OCI-LY7 (cell line): ENCODE data around the gene FOXN3. TPM values are rescaled to one million over a fixed set of nuclear protein-coding genes. Genes with fewer than 3 reads are reported as not detected.
A peak's percentile ranks its signal among the peaks of the same experiment; 100 is the strongest.

Source experiments
- BruUV-seq: library from RNA; stranded (reverse); fragments of 400-500 nt; replicated peaks from 2 replicates; lab custom pipeline; 2021; lab: Mats Ljungman, UMichigan
- CTCF ChIA-PET: fragments of 300-600 bp; sonication (Branson Sonifier 250); formaldehyde crosslinking; loops from one replicate; lab custom pipeline; 2022; ENCODE audit warnings: antibody characterized with exemption; ENCODE audit not compliant: unreplicated experiment; lab: Charles Lee
- POLR2A ChIA-PET: fragments of 300-600 bp; sonication (Branson Sonifier 250); formaldehyde crosslinking; loops from one replicate; lab custom pipeline; 2022; ENCODE audit warnings: antibody characterized with exemption; lab: Charles Lee
- DNase-seq: peaks from one replicate; pipeline ENCODE4 v3.0.0-alpha.2; 2015; ENCODE audit warnings: low spot score
- H2AFZ ChIP-seq: fragments of 200-600 bp; sonication (generic), shearing (Covaris generic); 2 replicates; pipeline ENCODE4 v1.6.1; 2014; ENCODE audit warnings: mild to moderate bottlenecking, antibody characterized with exemption, low read length, moderate library complexity
- H3K27ac ChIP-seq: fragments of 200-600 bp; sonication (generic); 2 replicates; pipeline ENCODE4 v1.5.1; 2014; ENCODE audit warnings: mixed run types, low read depth, mild to moderate bottlenecking, moderate library complexity, low read length, inconsistent platforms; ENCODE audit not compliant: poor library complexity, severe bottlenecking
- H3K36me3 ChIP-seq: fragments of 200-600 bp; sonication (generic); 2 replicates; pipeline ENCODE4 v1.6.1; 2014; ENCODE audit warnings: mild to moderate bottlenecking, antibody characterized with exemption, low read length, moderate library complexity, mixed read lengths; ENCODE audit not compliant: insufficient read depth
- H3K4me1 ChIP-seq: fragments of 200-600 bp; sonication (generic); 2 replicates; pipeline ENCODE4 v1.5.1; 2014; ENCODE audit warnings: mild to moderate bottlenecking, low read length; ENCODE audit not compliant: insufficient read depth, poor library complexity, severe bottlenecking
- H3K4me2 ChIP-seq: fragments of 200-600 bp; sonication (generic); 2 replicates; pipeline ENCODE4 v1.6.1; 2014; ENCODE audit warnings: mild to moderate bottlenecking, low read length
- H3K4me3 ChIP-seq: fragments of 200-600 bp; sonication (generic); 2 replicates; pipeline ENCODE4 v1.5.1; 2014; ENCODE audit warnings: mild to moderate bottlenecking, low read depth, low read length; ENCODE audit not compliant: poor library complexity, severe bottlenecking
- H3K79me2 ChIP-seq: fragments of 200-600 bp; sonication (generic); 2 replicates; pipeline ENCODE4 v1.6.1; 2016; ENCODE audit warnings: low read depth, mild to moderate bottlenecking, low read length, moderate library complexity, mixed read lengths; ENCODE audit not compliant: insufficient read depth
- H3K9me2 ChIP-seq: fragments of 200-600 bp; sonication (generic); 2 replicates; pipeline ENCODE4 v1.6.1; 2016; ENCODE audit warnings: mild to moderate bottlenecking, low read length, mixed read lengths; ENCODE audit not compliant: insufficient read depth
- H3K9me3 ChIP-seq: fragments of 200-600 bp; sonication (generic); 2 replicates; pipeline ENCODE4 v1.6.1; 2014; ENCODE audit warnings: mild to moderate bottlenecking, mixed run types, low read length, mixed read lengths
- H4K20me1 ChIP-seq: fragments of 200-600 bp; sonication (generic); 2 replicates; pipeline ENCODE4 v1.6.1; 2014; ENCODE audit warnings: mild to moderate bottlenecking, antibody characterized with exemption, low read length, moderate library complexity, mixed read lengths; ENCODE audit not compliant: insufficient read depth
- EZH2phosphoT487 ChIP-seq: fragments of 200-600 bp; sonication (generic); IDR thresholded peaks from 2 replicates; pipeline ENCODE4 v1.6.1; 2018; ENCODE audit warnings: low read depth, borderline replicate concordance, mild to moderate bottlenecking, mixed run types, antibody characterized with exemption, low read length, moderate library complexity, mixed read lengths
- intact Hi-C: fragments of 100-400 bp; cut with micrococcal nuclease; formaldehyde crosslinking; loops from one replicate; pipeline ENCODE4 v1.10.0; 2022; ENCODE audit not compliant: unreplicated experiment
- total RNA-seq, 2 experiments: library from RNA; depleted of rRNA in 1 of 2; stranded (reverse); fragments of >200 nt in 1 of 2; shearing (Covaris generic) in 1 of 2; gene quantifications; 2 replicates each; pipeline ENCODE4 v1.2.3, GENCODE V29; 2014 to 2022
- TF ChIP-seq, protein P1 (sequence below): fragments of 200-600 bp; sonication (generic); conservative IDR thresholded peaks from 2 replicates; pipeline ENCODE4 v1.5.1; 2014; ENCODE audit warnings: mild to moderate bottlenecking, antibody characterized with exemption, low read length, moderate library complexity, mixed read lengths

The FOXN3 gene
- total RNA-seq, 2 experiments from 2014 or later = 77.7 to 102 TPM

DNA sequence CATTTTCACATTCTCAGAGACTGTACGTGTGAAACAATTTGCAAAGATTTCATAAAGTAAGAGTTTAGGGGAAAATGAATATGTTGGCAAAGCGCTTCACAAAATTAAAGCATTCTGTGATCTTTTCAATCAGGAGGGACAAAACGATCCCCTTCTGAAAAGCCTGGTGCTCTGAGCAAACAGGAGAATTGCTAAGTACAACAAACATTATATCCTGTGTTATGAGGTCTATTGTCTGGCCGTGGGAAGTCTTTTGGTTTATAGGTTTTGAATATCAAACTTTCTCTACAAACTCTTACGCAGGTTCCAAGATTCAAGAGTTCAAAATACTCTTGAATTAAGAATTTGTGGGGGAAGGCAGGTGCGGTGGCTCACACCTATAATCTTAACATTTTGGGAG is 7.2 kb upstream of the FOXN3 start:
- intact Hi-C loops = no loop called here
- CTCF ChIA-PET = interaction anchor here (1.1 kb wide), 1 partner anchor 84 kb away, joined by 3 read pairs; no protein-coding TSS in a partner anchor

DNA sequence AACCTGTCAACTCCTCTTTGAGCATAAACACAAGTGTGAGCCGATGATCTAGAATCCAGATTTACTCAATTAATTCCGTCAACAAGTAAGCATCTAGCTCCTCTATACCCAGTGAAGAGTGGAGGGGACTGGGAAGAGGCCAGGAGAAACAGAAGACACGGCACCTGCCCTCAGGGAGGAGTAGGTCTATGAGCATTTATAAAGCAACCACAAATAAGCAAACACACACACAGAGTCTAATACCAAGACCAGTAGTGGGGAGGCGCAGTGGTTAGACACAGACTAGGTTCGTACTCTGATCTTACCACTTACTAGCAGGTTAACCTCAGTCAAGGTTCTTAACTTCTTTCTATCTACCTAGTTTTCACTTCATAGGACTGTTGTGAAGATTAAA is 5.9 kb upstream of the FOXN3 start:
- ChIA-PET CTCF (no interaction called here), POLR2A (interaction anchor here (0.7 kb wide), 1 partner anchor 109 kb away, joined by 3 read pairs; no protein-coding TSS in a partner anchor)
- Histone ChIP-seq H3K4me1 (peaks cover 66% of the 10 kb centered on the region), H3K4me3 (no peak overlapping the region), H3K79me2 (peaks cover 9% of the 10 kb centered on the region; the same call in 1 of the 2 replicates), H3K27ac (no peak overlapping the region), H3K9me3 (no peaks in the 10 kb centered on the region), H3K4me2 (no peak overlapping the region), H2AFZ (no peak overlapping the region), H3K36me3 (no peaks in the 10 kb centered on the region; the same call in 1 of the 2 replicates), H3K9me2 (no peaks in the 10 kb centered on the region), H4K20me1 (no peaks in the 10 kb centered on the region)
- no TSS peak for BruUV-seq
- no peak for TF ChIP-seq EZH2phosphoT487
- TF ChIP-seq, protein P1, sequence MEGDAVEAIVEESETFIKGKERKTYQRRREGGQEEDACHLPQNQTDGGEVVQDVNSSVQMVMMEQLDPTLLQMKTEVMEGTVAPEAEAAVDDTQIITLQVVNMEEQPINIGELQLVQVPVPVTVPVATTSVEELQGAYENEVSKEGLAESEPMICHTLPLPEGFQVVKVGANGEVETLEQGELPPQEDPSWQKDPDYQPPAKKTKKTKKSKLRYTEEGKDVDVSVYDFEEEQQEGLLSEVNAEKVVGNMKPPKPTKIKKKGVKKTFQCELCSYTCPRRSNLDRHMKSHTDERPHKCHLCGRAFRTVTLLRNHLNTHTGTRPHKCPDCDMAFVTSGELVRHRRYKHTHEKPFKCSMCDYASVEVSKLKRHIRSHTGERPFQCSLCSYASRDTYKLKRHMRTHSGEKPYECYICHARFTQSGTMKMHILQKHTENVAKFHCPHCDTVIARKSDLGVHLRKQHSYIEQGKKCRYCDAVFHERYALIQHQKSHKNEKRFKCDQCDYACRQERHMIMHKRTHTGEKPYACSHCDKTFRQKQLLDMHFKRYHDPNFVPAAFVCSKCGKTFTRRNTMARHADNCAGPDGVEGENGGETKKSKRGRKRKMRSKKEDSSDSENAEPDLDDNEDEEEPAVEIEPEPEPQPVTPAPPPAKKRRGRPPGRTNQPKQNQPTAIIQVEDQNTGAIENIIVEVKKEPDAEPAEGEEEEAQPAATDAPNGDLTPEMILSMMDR = no peak
- no peak for DNase-seq
- intact Hi-C loops = no loop called here

More for the DNA sequence above, 7.2 kb upstream of the FOXN3 start:
- Histone ChIP-seq H4K20me1 (no peaks in the 10 kb centered on the region), H3K27ac (no peak overlapping the region), H2AFZ (peak overlapping the region; percentile 31; the same call in 1 of the 2 replicates), H3K4me1 (peaks cover 66% of the 10 kb centered on the region), H3K4me2 (peak overlapping the region; percentile 36), H3K4me3 (no peak overlapping the region), H3K79me2 (peaks cover 14% of the 10 kb centered on the region; the same call in 1 of the 2 replicates), H3K9me3 (no peaks in the 10 kb centered on the region), H3K36me3 (no peaks in the 10 kb centered on the region; the same call in 1 of the 2 replicates), H3K9me2 (no peaks in the 10 kb centered on the region)
- DNase-seq = no peak
- TF ChIP-seq EZH2phosphoT487 = no peak
- TF ChIP-seq, protein P1 = no peak
- POLR2A ChIA-PET = interaction anchor here (0.6 to 1.0 kb wide), 3 partner anchors 13 to 370 kb away, joined by 3 to 4 read pairs (median 4); no protein-coding TSS in a partner anchor
- BruUV-seq = no TSS peak

DNA sequence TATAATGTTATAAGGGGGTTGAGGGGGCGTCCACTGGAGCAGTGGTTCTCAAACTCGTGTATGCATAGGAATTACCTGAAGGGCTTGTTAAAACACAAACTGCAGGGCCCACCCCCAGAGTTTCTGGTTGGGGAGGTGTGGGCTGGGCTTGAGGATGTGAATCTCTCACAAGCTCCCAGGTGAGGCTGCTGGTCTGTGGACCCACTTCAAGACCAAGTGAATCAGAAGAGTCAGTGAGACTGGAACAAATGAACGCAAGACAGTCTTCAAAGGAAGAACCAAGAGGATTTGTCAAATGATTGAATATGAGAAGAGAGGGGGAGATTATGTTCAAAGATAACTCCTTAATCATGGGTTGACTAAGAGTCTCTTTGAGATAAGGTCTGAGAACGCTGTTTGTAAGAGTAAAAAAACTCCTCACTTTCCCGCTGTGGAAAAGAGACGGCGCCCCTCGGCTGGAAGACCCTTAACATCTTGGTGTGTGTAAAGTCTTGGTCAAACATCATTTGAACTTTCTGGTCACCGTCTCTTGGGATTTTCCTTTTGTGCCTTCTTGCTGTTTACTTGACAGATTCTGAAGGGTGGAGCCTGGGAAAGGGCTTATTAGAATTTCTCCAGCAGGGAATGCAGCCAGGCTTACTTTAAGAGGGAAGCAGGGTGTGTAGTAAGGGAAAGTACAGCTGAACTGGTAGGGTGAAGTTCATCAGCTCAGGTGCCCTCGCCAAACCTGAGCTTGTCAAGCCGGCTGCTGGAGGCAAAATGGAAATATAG is 5.3 kb upstream of the FOXN3 start:
- no peaks in the 10 kb centered on the region for H3K9me3 ChIP-seq
- H3K79me2 ChIP-seq = peaks cover 4% of the 10 kb centered on the region; the same call in 1 of the 2 replicates
- DNase-seq = no peak
- intact Hi-C loops = no loop called here
- H2AFZ ChIP-seq = no peak overlapping the region
- BruUV-seq = no TSS peak
- no peak overlapping the region for H3K27ac ChIP-seq
- H3K4me2 ChIP-seq = no peak overlapping the region
- no peaks in the 10 kb centered on the region; the same call in 1 of the 2 replicates for H3K36me3 ChIP-seq
- ChIA-PET POLR2A (interaction anchor here (0.7 kb wide), 1 partner anchor 108 kb away, joined by 3 read pairs; no protein-coding TSS in a partner anchor), CTCF (no interaction called here)
- no peaks in the 10 kb centered on the region for H4K20me1 ChIP-seq
- H3K9me2 ChIP-seq = no peaks in the 10 kb centered on the region
- peaks cover 66% of the 10 kb centered on the region for H3K4me1 ChIP-seq
- H3K4me3 ChIP-seq = no peak overlapping the region
- TF ChIP-seq EZH2phosphoT487 = no peak
- TF ChIP-seq, protein P1 = no peak
